ENCODE data around the gene NR1H3.

Gene NR1H3

GRCh38 chr11:47271328-47271727 lies 13.5 kb downstream of the NR1H3 start:
- DNase-seq (ENCODE audit: low spot score) = no peak
- no peak for TF ChIP-seq CTCF (IDR thresholded peaks at IDR 0.05; ENCODE audit: extremely low read depth, insufficient read depth, missing control alignments)
- in situ Hi-C loops (cut with MboI; ENCODE audit: low pct_unique_long_range_greater_than_20kb, low sequenced_read_pairs, unreplicated experiment) = no loop called here

GRCh38 chr11:47271961-47272661 lies 14.3 kb downstream of the NR1H3 start:
- in situ Hi-C loops (cut with MboI; ENCODE audit: low pct_unique_long_range_greater_than_20kb, low sequenced_read_pairs, unreplicated experiment) = no loop called here
- no peak for TF ChIP-seq CTCF (IDR thresholded peaks at IDR 0.05; ENCODE audit: extremely low read depth, insufficient read depth, missing control alignments)
- DNase-seq (ENCODE audit: low spot score) = peak; percentile 56

- in situ Hi-C loops (cut with MboI; ENCODE audit: low pct_unique_long_range_greater_than_20kb, low sequenced_read_pairs, unreplicated experiment) = no loop called here
- DNase-seq (ENCODE audit: low spot score) = peak; percentile 45
These were observed 14.9 kb downstream of the NR1H3 start for GRCh38 chr11:47272706-47273105.

GRCh38 chr11:47274495-47275235 lies 16.9 kb downstream of the NR1H3 start:
- DNase-seq (ENCODE audit: low spot score) = no peak
- in situ Hi-C loops (cut with MboI; ENCODE audit: low pct_unique_long_range_greater_than_20kb, low sequenced_read_pairs, unreplicated experiment) = no loop called here
- TF ChIP-seq CTCF (IDR thresholded peaks at IDR 0.05; ENCODE audit: extremely low read depth, insufficient read depth, missing control alignments) = no peak

More at GRCh38 chr11:47272706-47273105, 14.9 kb downstream of the NR1H3 start:
- no peak for TF ChIP-seq CTCF (IDR thresholded peaks at IDR 0.05; ENCODE audit: extremely low read depth, insufficient read depth, missing control alignments)

GRCh38 chr11:47276923-47277322 lies 19.1 kb downstream of the NR1H3 start:
- no peak for TF ChIP-seq CTCF (IDR thresholded peaks at IDR 0.05; ENCODE audit: extremely low read depth, insufficient read depth, missing control alignments)
- in situ Hi-C loops (cut with MboI; ENCODE audit: low pct_unique_long_range_greater_than_20kb, low sequenced_read_pairs, unreplicated experiment) = no loop called here
- no peak for DNase-seq (ENCODE audit: low spot score)

GRCh38 chr11:47278058-47278457 lies 20.3 kb downstream of the NR1H3 start:
- no peak for TF ChIP-seq CTCF (IDR thresholded peaks at IDR 0.05; ENCODE audit: extremely low read depth, insufficient read depth, missing control alignments)
- in situ Hi-C loops (cut with MboI; ENCODE audit: low pct_unique_long_range_greater_than_20kb, low sequenced_read_pairs, unreplicated experiment) = no loop called here
- no peak for DNase-seq (ENCODE audit: low spot score)

All from GM13977 (cell line).